RWPE1 (cell line): ENCODE results near the gene MMRN2.

Experiments used
- CTCF ChIA-PET: fragments of 350-600 bp; sonication (Branson Sonifier 250); formaldehyde crosslinking; extraction: SDS; loops from one replicate; lab custom pipeline; 2021; lab: Yijun Ruan, JAX
- POLR2A ChIA-PET: fragments of 400-600 bp; formaldehyde crosslinking; extraction: SDS; loops from one replicate; lab custom pipeline; 2020; ENCODE audit warnings: antibody characterized with exemption; ENCODE audit not compliant: low non-redundant PET; lab: Yijun Ruan, JAX
- DNase-seq: peaks from one replicate; pipeline ENCODE4 v3.0.0; 2012; ENCODE audit warnings: low spot score
- H3K27ac ChIP-seq: fragments of 450-650 bp; 2 replicates; pipeline ENCODE4 v1.5.1; 2017
- CTCF ChIP-seq: fragments of 450-650 bp; conservative IDR thresholded peaks from 2 replicates; pipeline ENCODE4 v1.5.1; 2017; ENCODE audit warnings: low read depth, mild to moderate bottlenecking

MMRN2 gene

GRCh38 chr10:86964847-86965190, 7.4 kb upstream of the MMRN2 start:
- H3K27ac ChIP-seq: peak overlapping the region; percentile 41
- ChIA-PET POLR2A (no interaction called here), CTCF (interaction anchor here (1.7 kb wide), 1 partner anchor 26 kb away, joined by 4 read pairs; no protein-coding TSS in a partner anchor)
- no peak for TF ChIP-seq CTCF
- no peak for DNase-seq

- no peak for DNase-seq
- CTCF ChIA-PET: interaction anchor here (1.7 kb wide), 1 partner anchor 25 kb away, joined by 4 read pairs; no protein-coding TSS in a partner anchor
- no peak for TF ChIP-seq CTCF
- peak overlapping the region; percentile 41 for H3K27ac ChIP-seq
- POLR2A ChIA-PET: no interaction called here
These were observed 6.8 kb upstream of the MMRN2 start for GRCh38 chr10:86964061-86964846.

- H3K27ac ChIP-seq: peak overlapping the region; percentile 41
- TF ChIP-seq CTCF: no peak
- ChIA-PET POLR2A (no interaction called here), CTCF (interaction anchor here (0.6 kb wide), 1 partner anchor 12 kb away, joined by 4 read pairs; no protein-coding TSS in a partner anchor)
- no peak for DNase-seq
These were observed 6.0 kb upstream of the MMRN2 start for GRCh38 chr10:86963341-86963919.

- DNase-seq: no peak
- POLR2A ChIA-PET: no interaction called here
- H3K27ac ChIP-seq: no peak overlapping the region
- no peak for TF ChIP-seq CTCF
- CTCF ChIA-PET: interaction anchor here (0.7 kb wide), 1 partner anchor 8 kb away, joined by 3 read pairs; no protein-coding TSS in a partner anchor
These were observed 5.5 kb upstream of the MMRN2 start for GRCh38 chr10:86962981-86963310.

GRCh38 chr10:86962136-86962980, 4.9 kb upstream of the MMRN2 start:
- CTCF ChIA-PET: interaction anchor here (0.6 to 0.9 kb wide), 3 partner anchors 7 to 278 kb away, joined by 3 read pairs; no protein-coding TSS in a partner anchor

More at GRCh38 chr10:86962136-86962980, 4.9 kb upstream of the MMRN2 start:
- TF ChIP-seq CTCF: no peak
- H3K27ac ChIP-seq: peak overlapping the region; percentile 83; the same call in 1 of the 2 replicates
- DNase-seq: no peak
- POLR2A ChIA-PET: no interaction called here
